WTC11 (cell line): ENCODE results near the gene ZNF212.

ENCODE experiments used
- CREB1 ChIP-seq: sonication (generic); formaldehyde crosslinking; IDR thresholded peaks from 2 replicates; pipeline ENCODE4 v1.8.0; 2023; ENCODE audit warnings: mild to moderate bottlenecking, missing genetic modification reagents
- CTCF ChIP-seq: fragments of 200-600 bp; IDR thresholded peaks from 2 replicates; pipeline ENCODE4 v1.8.0; 2022; ENCODE audit warnings: antibody characterized with exemption
- ELF4 ChIP-seq: sonication (generic); formaldehyde crosslinking; IDR thresholded peaks from 2 replicates; pipeline ENCODE4 v1.8.1; 2022; ENCODE audit warnings: low read depth, mild to moderate bottlenecking, moderate library complexity, missing genetic modification reagents
- FOXP4 ChIP-seq: sonication (generic); formaldehyde crosslinking; IDR thresholded peaks from 2 replicates; pipeline ENCODE4 v1.8.0; 2022; ENCODE audit warnings: mild to moderate bottlenecking, missing genetic modification reagents
- ZBTB21 ChIP-seq: sonication (generic); formaldehyde crosslinking; IDR thresholded peaks from 2 replicates; pipeline ENCODE4 v1.8.1; 2023; ENCODE audit warnings: mild to moderate bottlenecking, missing genetic modification reagents, borderline replicate concordance

- TF ChIP-seq CTCF (no peak), ELF4 (CRISPR knock-in tag) (no peak), ZBTB21 (CRISPR knock-in tag) (no peak), CREB1 (CRISPR knock-in tag) (no peak), FOXP4 (CRISPR knock-in tag) (no peak)
Measured at GRCh38 chr7:149285603-149286002, 46.2 kb downstream of the ZNF212 start.
